KOPT-K1 (cell line): ENCODE results near the gene CDH4.

Source experiments
- H3K27ac ChIP-seq: fragments of 200-600 bp; sonication (generic); 2 replicates; pipeline ENCODE4 v1.5.1; 2016; ENCODE audit warnings: antibody characterized with exemption, mild to moderate bottlenecking, low read depth, low read length; ENCODE audit not compliant: poor library complexity, severe bottlenecking
- H3K36me3 ChIP-seq: fragments of 200-600 bp; sonication (generic); 2 replicates; pipeline ENCODE4 v1.5.1; 2017; ENCODE audit warnings: antibody characterized with exemption, mild to moderate bottlenecking, low read length, moderate library complexity; ENCODE audit not compliant: insufficient read depth
- H3K9me3 ChIP-seq: fragments of 200-600 bp; sonication (generic); 2 replicates; pipeline ENCODE4 v1.5.1; 2017; ENCODE audit warnings: antibody characterized with exemption, low read length, mild to moderate bottlenecking; ENCODE audit not compliant: insufficient read depth, poor library complexity, severe bottlenecking

CDH4 gene

GRCh38 chr20:61931476-61932198 is 679.6 kb downstream of the CDH4 start:
- Histone ChIP-seq H3K36me3 (no peaks in the 10 kb centered on the region), H3K9me3 (no peaks in the 10 kb centered on the region), H3K27ac (peak overlapping the region; percentile 65)

GRCh38 chr20:61932199-61932592 is 680.1 kb downstream of the CDH4 start:
- H3K27ac ChIP-seq, result peak overlapping the region; percentile 65
- H3K36me3 ChIP-seq, result no peaks in the 10 kb centered on the region
- H3K9me3 ChIP-seq, result no peaks in the 10 kb centered on the region

- Histone ChIP-seq H3K36me3 (no peaks in the 10 kb centered on the region), H3K27ac (no peak overlapping the region), H3K9me3 (no peaks in the 10 kb centered on the region)
Measured at GRCh38 chr20:61932711-61933480, 680.8 kb downstream of the CDH4 start.

GRCh38 chr20:61933481-61933950 is 681.5 kb downstream of the CDH4 start:
- no peaks in the 10 kb centered on the region for H3K36me3 ChIP-seq
- no peak overlapping the region for H3K27ac ChIP-seq
- H3K9me3 ChIP-seq, result no peaks in the 10 kb centered on the region

- Histone ChIP-seq H3K27ac (no peak overlapping the region), H3K9me3 (no peaks in the 10 kb centered on the region), H3K36me3 (no peaks in the 10 kb centered on the region)
Measured at GRCh38 chr20:61933951-61934715, 682.1 kb downstream of the CDH4 start.

GRCh38 chr20:61934716-61935530 is 682.9 kb downstream of the CDH4 start:
- Histone ChIP-seq H3K9me3 (no peaks in the 10 kb centered on the region), H3K36me3 (no peaks in the 10 kb centered on the region), H3K27ac (no peak overlapping the region)

- H3K27ac ChIP-seq, result no peak overlapping the region
- no peaks in the 10 kb centered on the region for H3K36me3 ChIP-seq
- no peaks in the 10 kb centered on the region for H3K9me3 ChIP-seq
Measured at GRCh38 chr20:61935926-61936700, 684.1 kb downstream of the CDH4 start.

- H3K27ac ChIP-seq, result no peak overlapping the region
- no peaks in the 10 kb centered on the region for H3K36me3 ChIP-seq
- no peaks in the 10 kb centered on the region for H3K9me3 ChIP-seq
Measured at GRCh38 chr20:61936701-61937131, 684.7 kb downstream of the CDH4 start.

GRCh38 chr20:61937146-61937962 is 685.3 kb downstream of the CDH4 start:
- no peaks in the 10 kb centered on the region for H3K36me3 ChIP-seq
- no peak overlapping the region for H3K27ac ChIP-seq
- H3K9me3 ChIP-seq, result no peaks in the 10 kb centered on the region

GRCh38 chr20:61937963-61938838 is 686.1 kb downstream of the CDH4 start:
- H3K9me3 ChIP-seq, result no peaks in the 10 kb centered on the region
- no peaks in the 10 kb centered on the region for H3K36me3 ChIP-seq
- H3K27ac ChIP-seq, result no peak overlapping the region

GRCh38 chr20:61938839-61939690 is 687.0 kb downstream of the CDH4 start:
- Histone ChIP-seq H3K36me3 (no peaks in the 10 kb centered on the region), H3K9me3 (no peaks in the 10 kb centered on the region), H3K27ac (no peak overlapping the region)
